ENCODE results near the gene REEP1. TPM values are rescaled to one million over a fixed set of nuclear protein-coding genes. Genes with fewer than 3 reads are reported as not detected.
A peak's percentile ranks its signal among the peaks of the same experiment; 100 is the strongest.

The REEP1 gene
- total and polyA plus RNA-seq, 2 of the 13 experiments (the other 11 are each of a cell fraction or from before 2014, with no cell fraction given), result 0.27 TPM; not detected in 1

DNA sequence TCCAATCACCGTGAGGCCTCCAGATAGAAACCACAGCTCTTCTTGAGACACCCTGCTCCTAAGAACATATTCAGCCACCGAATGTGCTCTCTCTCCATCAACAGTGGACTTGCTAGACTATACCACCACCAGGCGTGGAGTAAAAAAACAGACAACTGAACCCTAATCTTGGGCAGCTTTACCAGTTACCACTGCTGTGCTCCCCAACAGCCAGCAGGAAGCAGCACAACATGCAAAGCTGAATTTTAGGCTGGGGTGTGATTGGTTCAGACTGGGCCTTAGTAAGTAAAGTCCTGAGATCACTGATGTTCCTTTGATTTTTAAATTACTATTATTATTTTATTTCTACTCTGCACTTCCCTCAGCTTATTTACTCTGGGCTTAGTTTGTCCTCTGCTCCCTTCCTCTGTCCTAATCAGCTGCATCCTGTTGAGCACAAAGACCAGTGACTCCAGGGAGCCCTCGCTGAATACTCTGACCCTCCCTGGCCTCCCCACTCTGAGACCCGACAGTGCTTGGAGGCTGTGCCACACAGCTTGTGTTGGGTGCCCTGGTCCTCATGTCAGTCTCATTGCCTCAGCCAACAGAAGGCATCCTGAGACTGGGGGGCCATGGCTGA is 116.3 kb downstream of the REEP1 start (continued):
- TF ChIP-seq NR2F6 (IDR thresholded peaks at IDR 0.05) (no peak), NR2F6 (CRISPR knock-in tag; IDR thresholded peaks at IDR 0.05) (no peak), IKZF4 (CRISPR knock-in tag; IDR thresholded peaks at IDR 0.05; ENCODE audit: borderline replicate concordance, low read depth, not compliant biosample characterization) (no peak), ZEB1 (IDR thresholded peaks at IDR 0.05; ENCODE audit: insufficient replicate concordance, low read depth) (no peak), ZNF382 (CRISPR knock-in tag; IDR thresholded peaks at IDR 0.05; ENCODE audit: borderline replicate concordance) (no peak), PITX1 (CRISPR knock-in tag; IDR thresholded peaks at IDR 0.05) (peak; percentile 59), ZNF615 (CRISPR knock-in tag; IDR thresholded peaks at IDR 0.05; ENCODE audit: borderline replicate concordance) (no peak), ZNF562 (CRISPR knock-in tag; IDR thresholded peaks at IDR 0.05; ENCODE audit: borderline replicate concordance) (no peak), CBX5 (CRISPR knock-in tag; IDR thresholded peaks at IDR 0.05; ENCODE audit: borderline replicate concordance) (0 out of 2 replicates have a peak, but pooled peaks have one; percentile 27), ZNF441 (CRISPR knock-in tag; IDR thresholded peaks at IDR 0.05; ENCODE audit: borderline replicate concordance) (no peak), THRA (CRISPR knock-in tag; IDR thresholded peaks at IDR 0.05; ENCODE audit: borderline replicate concordance) (no peak), LBX2 (CRISPR knock-in tag; IDR thresholded peaks at IDR 0.05; ENCODE audit: borderline replicate concordance) (peak; percentile 22; the same call in 1 of the 2 replicates), MEIS1 (CRISPR knock-in tag; IDR thresholded peaks at IDR 0.05; ENCODE audit: borderline replicate concordance) (no peak), ZNF672 (CRISPR knock-in tag; IDR thresholded peaks at IDR 0.05) (no peak), ELF4 (CRISPR knock-in tag; IDR thresholded peaks at IDR 0.05; ENCODE audit: borderline replicate concordance) (no peak), ZNF367 (CRISPR knock-in tag; IDR thresholded peaks at IDR 0.05; ENCODE audit: borderline replicate concordance) (no peak)
- TF ChIP-seq, protein P1, sequence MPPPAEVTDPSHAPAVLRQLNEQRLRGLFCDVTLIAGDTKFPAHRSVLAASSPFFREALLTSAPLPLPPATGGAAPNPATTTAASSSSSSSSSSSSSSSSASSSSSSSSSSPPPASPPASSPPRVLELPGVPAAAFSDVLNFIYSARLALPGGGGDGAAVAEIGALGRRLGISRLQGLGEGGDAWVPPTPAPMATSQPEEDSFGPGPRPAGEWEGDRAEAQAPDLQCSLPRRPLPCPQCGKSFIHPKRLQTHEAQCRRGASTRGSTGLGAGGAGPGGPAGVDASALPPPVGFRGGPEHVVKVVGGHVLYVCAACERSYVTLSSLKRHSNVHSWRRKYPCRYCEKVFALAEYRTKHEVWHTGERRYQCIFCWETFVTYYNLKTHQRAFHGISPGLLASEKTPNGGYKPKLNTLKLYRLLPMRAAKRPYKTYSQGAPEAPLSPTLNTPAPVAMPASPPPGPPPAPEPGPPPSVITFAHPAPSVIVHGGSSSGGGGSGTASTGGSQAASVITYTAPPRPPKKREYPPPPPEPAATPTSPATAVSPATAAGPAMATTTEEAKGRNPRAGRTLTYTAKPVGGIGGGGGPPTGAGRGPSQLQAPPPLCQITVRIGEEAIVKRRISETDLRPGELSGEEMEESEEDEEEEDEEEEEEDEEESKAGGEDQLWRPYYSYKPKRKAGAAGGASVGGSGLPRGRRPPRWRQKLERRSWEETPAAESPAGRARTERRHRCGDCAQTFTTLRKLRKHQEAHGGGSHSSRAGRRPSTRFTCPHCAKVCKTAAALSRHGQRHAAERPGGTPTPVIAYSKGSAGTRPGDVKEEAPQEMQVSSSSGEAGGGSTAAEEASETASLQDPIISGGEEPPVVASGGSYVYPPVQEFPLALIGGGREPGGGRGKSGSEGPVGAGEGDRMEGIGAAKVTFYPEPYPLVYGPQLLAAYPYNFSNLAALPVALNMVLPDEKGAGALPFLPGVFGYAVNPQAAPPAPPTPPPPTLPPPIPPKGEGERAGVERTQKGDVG (CRISPR knock-in tag; IDR thresholded peaks at IDR 0.05; ENCODE audit: borderline replicate concordance), result no peak
- TF ChIP-seq, protein P2, sequence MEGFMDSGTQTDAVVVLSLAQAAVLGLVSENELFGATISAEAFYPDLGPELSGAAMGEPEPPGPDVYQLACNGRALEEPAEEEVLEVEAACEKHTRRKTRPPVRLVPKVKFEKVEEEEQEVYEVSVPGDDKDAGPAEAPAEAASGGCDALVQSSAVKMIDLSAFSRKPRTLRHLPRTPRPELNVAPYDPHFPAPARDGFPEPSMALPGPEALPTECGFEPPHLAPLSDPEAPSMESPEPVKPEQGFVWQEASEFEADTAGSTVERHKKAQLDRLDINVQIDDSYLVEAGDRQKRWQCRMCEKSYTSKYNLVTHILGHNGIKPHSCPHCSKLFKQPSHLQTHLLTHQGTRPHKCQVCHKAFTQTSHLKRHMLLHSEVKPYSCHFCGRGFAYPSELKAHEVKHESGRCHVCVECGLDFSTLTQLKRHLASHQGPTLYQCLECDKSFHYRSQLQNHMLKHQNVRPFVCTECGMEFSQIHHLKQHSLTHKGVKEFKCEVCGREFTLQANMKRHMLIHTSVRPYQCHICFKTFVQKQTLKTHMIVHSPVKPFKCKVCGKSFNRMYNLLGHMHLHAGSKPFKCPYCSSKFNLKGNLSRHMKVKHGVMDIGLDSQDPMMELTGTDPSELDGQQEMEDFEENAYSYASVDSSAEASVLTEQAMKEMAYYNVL (CRISPR knock-in tag; IDR thresholded peaks at IDR 0.05; ENCODE audit: borderline replicate concordance), result no peak
- TF ChIP-seq, protein P3, sequence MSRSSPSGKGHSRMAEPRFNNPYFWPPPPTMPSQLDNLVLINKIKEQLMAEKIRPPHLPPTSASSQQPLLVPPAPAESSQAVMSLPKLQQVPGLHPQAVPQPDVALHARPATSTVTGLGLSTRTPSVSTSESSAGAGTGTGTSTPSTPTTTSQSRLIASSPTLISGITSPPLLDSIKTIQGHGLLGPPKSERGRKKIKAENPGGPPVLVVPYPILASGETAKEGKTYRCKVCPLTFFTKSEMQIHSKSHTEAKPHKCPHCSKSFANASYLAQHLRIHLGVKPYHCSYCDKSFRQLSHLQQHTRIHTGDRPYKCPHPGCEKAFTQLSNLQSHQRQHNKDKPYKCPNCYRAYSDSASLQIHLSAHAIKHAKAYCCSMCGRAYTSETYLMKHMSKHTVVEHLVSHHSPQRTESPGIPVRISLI (CRISPR knock-in tag; IDR thresholded peaks at IDR 0.05; ENCODE audit: borderline replicate concordance), result peak; percentile 71; the same call in 1 of the 2 replicates
